HG03095 (cell line): Measurements from ENCODE around the gene WDR18.

ENCODE experiments used
- ATAC-seq: cut with Tn5 transposase; IDR thresholded peaks from one replicate; pipeline ENCODE4 v1.9.1; 2021; ENCODE audit warnings: moderate library complexity; ENCODE audit not compliant: unreplicated experiment

The WDR18 gene

DNA sequence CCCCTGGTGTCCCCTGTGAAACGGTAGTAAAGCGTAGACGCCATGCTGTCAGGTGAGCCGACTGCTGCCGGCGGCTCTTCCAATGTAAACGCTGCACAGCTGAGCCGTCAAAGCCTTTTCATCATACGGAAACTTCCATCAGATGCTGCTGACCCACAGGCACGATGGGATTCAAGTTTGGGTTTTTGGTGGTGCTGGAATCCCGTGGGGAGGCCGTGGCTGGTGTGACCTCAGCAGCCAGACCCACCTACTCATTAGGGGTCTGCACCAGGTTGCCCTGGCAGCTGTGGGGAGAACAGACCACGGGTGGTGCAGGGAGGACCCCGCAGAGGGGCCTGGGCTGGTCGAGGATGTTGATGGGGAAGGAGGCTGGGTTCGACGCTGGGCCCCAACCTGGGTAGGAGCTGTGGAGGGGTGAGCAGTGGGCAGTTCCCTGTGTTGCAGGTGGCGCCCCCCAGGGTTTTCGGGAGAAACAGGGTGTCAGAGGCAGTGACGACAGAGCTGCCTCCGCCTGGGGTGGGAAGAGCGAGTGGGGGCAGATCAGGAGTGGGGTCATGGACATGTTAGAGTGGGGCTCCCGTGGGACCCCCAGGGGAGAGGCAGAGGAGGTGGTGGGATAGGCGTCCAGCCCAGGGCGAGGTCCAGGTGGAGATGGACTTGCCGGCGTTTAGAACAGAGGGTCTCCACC is 22.7 kb downstream of the WDR18 start:
- ATAC-seq, result no peak

DNA sequence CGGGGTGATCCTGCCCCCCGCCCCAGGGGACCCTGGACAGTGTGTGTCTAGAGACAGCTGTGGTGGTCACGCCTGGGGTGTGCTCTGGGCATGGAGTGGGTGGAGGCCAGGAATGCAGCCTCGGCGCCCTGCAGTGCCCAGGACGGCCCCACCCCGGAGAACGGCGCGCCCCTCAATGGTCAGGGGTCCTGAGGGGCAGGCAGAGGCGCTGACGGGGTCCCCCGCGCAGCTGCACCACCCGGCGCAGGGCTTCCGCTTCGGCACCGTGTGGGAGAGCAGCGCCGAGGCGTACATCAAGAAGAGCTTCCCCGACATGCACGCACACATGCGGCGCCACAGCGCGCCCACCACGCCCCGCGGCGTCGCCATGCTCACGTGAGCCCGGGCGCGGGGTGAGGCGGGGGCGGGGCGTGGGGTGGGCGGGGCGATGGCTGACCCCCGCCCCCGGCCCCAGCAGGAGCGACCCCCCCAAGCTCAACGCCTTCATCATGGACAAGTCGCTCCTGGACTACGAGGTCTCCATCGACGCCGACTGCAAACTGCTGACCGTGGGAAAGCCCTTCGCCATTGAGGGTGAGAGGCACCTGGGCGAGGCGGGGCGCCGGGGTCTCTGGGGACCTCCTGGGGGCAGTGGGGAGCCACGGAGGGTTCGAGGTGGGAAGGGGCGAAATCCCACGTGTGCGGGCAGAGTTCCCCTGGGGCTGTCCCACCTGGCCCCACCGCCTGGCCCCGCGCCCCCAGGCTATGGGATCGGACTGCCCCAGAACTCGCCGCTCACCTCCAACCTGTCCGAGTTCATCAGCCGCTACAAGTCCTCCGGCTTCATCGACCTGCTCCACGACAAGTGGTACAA is 23.5 kb downstream of the WDR18 start:
- no peak for ATAC-seq

DNA sequence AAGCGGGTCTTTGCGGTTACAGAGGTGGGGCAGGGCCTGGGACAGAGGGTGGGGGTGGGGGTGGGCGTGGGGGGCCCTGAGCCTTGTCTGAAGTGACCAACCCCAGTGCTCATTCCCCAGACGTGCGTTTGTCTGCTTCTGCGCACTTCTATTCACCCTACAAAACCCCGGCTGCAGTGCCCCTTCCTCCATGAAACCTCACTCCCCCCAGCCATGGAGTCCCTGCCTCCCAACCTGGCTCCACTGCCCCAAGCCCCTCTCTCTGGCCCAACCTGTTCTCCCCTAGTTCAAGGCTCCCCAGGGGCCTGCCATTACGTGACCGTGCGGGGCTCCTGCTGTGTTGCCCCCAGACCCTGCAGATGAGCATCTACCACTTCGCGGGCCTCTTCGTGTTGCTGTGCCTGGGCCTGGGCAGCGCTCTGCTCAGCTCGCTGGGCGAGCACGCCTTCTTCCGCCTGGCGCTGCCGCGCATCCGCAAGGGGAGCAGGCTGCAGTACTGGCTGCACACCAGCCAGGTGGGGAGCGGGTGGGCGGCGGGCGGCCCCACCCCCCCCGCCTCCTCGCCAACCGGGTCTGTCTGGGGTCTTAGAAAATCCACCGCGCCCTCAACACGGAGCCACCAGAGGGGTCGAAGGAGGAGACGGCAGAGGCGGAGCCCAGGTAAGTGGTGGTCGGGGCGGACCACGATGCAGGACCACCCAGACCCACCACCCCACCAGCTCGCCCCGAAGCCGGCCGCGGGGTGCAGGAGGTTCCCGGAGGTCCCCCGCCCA is 24.3 kb downstream of the WDR18 start:
- ATAC-seq, result no peak

DNA sequence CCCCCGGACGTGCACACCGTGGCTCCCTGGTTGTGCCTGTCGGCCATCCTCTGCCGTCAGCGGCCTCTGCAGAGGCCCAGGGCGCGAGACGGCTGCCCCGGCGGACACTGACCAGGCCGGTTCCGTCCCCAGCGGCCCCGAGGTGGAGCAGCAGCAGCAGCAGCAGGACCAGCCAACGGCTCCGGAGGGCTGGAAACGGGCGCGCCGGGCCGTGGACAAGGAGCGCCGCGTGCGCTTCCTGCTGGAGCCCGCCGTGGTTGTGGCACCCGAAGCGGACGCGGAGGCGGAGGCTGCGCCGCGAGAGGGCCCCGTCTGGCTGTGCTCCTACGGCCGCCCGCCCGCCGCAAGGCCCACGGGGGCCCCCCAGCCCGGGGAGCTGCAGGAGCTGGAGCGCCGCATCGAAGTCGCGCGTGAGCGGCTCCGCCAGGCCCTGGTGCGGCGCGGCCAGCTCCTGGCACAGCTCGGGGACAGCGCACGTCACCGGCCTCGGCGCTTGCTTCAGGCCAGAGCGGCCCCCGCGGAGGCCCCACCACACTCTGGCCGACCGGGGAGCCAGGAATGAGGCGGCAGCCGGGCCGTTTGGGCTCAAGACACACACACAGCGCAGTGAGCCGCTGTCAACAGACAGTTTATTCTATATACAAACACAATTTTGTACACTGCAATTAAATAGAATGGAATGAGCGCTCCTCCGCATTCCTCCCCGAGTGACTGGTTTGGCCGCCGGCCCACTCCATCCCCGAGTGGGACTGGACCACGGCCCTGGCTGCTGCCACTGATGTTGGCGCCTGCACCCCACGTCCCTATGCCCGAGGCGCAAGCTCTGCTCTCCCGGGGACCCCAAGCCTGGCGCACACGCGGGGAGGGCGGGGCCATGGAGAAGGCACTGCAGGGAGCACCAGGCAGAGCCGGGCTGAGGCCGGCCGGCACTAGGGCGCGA is 25.2 kb downstream of the WDR18 start:
- ATAC-seq, result no peak

DNA sequence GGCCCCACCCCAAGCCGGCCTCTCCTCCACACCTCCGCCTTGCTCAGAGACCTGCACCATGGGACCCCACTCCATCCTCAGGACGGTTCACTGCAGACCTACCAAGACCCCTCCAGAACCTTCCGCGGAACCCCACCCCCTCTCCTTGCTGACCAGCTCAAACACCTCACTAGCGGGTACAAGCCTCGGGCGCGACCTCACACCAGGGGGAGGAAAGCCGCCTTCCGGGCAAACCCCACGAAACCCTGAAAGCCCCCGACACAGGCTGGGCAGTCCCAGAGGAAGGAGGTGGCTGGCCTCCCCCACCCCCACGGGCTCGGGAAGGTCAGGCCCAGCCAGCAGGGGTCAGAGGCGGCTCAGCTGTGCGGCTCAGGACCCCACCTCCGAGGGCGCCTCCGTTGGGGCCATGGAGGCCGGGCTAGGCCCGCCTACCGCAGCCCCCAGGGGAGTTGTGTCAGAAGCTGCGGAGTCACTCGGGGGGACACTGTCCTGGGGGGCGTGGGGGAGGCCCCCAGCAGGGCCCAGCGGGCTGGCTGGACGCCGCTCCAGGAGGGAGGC is 25.9 kb downstream of the WDR18 start:
- no peak for ATAC-seq

DNA sequence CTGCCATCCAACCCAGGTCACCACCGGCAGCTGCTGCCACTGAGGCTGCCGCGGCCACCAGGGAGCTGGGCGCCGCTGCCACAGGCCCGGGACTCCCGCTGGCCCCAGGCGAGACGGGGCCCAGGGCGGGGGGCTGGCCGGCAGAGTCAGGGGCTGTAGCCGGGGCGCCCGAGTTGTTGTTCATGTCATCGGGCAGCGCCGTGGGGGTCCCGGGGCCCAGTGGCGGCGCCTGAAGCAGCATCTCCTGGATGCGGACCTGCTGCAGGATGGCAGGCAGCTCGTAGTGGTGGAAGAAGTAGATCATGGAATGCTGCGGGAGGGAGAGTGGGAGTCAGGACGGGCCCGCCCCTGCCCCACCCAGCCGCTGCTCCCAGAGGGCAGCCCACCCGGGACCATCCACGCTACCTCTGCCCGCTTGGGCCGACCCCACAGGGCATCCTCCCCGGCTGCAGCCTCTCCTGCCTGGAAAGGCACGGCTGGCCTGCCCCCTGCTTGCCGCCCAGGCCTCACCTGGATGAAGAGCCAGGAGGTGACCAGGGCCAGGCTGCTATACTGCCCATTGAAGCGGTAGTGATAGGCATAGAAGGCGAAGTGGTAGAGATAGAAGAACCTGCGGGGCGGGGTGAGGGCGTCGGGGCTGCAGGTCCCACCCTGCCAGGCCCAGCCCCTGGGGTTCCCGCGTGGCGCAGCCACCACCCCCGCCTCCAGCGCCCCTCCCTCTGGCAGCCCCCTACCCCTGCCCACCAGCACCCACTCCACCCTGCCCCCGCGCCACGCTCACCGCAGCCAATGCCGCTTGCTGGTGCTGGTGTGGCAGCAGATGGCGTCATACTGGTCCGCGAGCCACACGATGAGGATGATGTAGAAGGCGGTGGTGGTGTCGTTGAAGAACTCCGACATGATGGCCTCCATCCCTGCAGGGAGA is 26.7 kb downstream of the WDR18 start:
- ATAC-seq, result no peak

DNA sequence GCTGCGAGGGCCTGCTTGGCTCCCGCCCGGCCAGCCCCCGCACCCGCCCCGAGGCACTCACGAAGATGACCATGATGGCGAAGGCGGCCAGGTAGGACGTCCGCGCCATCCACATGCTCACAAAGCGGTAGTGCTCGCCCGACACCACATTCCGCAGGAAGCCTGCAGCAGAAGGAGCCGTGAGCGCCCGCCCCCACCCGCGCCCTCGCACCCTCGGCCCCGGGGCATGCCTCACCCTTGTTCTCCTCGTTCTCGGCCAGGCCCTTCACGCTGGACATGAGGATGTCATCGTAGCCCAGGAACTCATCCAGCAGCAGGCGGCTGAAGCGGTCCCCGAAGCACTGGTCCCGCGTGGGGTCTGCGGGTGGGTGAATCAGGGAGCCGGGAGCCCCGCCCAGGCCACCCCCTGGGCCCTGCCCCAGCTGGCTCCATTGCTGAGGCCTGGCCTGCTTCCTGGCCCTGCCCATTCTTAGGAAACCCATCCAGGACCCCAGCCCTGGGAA is 27.7 kb downstream of the WDR18 start:
- no peak for ATAC-seq

DNA sequence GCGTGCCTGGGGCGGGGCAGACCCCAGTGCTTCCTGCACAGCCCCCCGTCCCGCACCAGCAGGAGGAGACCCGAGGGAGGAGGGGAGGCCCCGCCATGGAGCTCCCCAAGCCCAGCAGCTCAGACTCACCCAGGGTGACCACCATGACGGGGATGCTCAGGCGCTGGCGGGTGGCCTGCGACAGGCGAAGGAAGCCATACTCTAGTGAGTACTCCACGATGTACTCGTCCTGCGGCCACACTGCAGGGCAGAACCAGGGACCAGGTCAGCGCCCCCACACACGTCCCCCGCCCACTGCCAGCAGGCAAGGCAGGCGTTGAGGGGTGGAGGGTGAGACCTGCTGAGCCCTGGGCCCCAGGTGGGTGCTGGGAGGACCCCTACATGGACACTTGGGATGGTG is 28.2 kb downstream of the WDR18 start:
- no peak for ATAC-seq

DNA sequence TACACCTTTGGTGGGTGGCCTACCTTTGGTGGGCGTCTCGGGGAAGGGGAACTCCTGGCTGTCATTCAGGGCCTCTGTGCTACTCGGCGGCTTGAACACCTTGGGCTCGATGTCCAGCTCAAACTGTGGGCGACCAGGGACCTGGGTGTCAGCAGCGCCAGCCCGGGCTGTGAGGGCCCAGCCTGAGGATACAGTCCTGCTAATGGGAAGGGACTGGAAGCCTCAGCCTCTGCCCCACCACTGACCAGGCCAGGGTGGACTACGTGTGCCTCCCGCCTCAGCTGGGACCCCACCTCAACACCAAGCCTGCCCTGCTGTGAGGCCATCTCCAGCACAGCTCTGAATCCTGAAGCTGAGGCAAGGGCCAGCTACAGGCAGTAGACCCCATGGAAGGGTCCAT is 29.1 kb downstream of the WDR18 start:
- no peak for ATAC-seq

DNA sequence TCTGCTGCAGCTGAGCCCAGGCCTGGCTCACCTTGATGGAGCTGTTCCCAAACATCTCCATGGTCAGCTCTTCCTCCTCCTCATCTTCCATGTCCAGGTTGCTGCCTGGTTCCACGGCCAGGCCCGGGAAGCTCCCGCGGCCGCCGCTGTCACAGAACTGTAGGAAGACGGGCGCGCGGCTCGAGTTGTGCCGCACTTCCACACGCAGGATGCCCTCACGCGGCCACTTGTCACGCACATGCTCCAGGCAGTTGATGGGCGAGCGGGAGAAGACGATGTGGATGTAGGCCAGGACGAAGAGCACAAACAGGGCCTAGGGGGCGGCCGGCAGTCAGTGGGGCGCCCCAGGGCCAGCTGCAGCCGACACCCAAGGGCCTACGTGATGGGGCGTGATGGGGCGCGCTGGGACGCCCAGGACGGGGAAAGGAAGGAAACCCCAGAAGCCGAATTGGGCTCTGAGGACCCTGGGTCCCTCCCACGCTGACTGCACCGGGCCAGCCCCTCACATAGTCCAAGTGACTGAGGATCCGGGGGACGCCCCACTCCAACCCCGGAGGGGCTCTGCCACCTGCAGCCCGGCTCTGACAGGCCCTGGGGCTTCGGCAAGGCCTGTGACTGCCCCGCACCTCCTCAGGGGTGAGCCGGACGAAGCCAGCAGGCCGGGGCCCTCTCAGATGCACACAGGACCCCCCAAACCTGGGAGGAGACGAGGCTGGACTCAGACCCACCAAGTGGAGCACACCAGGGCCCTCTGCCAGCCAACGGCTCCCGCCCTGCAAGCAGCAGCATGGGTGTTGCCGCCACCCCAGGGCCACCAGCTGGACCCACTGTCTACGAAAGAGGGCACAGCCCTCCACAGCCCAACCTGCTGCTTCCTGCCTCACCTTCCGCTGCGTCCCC is 30.3 kb downstream of the WDR18 start:
- ATAC-seq, result no peak

DNA sequence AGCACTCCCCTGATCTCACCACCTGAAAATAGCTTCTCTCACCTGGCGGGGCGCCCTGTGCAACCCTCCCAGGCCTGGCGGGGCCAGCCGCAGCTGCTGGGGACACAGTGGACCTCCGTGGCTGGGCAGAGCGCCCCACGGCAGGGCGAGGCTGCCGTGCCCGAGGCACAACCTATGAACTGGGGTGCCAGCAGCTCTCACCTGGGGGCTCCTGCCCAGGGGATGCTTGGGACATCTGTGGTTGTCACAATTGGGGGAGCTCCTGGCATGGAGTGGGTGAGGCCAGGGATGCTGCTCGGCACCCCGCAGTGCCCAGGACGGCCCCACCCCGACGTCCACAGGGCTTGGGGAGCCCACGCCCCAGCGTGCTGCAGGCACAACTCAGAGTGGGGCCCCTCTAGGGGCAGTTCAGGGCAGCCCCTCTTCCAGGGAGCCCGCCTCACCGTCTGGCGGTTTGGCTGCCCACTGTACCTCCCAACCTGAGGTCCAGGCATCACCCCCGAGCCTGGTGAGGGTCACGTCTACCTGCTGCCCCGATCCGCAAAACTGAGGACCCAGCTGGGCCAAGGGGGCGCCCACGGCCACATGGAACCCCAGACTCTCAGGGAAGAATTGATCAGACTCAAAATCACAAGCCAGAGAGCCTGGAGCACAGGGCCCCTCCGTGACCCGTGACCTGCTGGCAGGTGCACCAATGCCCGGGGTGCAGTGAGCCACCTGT is 31.1 kb downstream of the WDR18 start:
- ATAC-seq, result no peak

DNA sequence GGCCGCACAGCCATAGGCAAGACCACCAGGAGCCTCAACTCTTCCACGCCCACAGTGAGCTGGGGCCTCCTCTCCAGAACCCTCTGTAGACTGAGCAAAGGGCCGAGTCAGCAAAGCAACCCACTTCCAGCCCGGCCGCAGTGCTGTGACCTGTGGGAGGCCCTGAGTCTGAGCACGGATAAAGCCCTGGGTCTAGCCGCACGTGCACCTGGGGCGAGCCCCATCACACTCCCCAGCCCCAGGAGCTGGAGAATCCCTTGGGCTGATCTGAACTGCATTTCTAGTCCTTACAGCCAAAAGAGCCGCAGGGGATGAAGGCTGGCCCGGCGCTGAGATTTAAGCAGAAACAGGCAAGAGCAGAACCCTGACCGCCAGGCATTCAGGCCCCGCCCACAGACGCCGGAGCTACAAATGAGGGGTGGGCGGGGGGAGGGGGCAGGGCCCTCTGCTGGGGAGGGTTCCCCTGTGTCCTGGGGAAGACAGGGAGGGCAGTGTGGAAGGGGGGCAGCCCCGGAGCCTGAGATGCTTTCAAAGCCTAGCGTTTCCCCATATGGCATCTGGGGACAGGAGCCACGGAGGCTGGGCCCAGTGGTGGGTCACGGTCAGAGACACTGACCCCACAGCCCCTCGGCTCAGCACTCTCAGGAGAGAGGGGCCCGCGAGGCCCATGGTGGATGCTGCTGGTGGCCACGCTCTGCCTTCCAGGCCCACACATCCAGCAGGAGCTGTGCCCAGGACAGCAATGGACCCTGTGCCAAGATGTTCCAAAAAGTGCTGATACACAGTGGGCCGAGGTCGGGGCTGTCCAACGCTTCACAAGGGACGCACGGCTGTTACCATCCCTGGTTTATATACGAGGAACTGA is 31.9 kb downstream of the WDR18 start:
- no peak for ATAC-seq

DNA sequence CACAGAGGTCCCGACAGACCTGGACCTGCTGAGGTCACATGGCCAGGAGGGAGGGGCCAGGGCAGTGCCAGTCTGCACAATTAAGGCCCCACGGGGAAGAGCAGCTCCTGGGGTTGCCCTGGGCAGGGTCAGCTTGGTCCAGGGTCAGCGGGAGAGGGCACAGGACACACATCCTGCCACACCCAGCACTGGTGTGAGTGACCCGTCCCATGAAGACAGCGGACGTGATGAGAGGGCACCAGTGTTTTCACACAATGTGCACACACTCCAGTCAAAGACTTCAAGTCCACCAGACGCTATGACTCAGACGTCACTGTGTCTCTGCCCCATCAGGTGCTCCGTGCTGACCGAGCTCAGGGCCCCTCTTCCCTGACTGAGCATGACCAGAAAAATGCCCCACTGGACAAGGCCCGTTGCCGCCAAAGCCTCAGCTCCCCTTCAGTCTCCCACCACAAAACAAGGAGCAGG is 32.5 kb downstream of the WDR18 start:
- no peak for ATAC-seq

DNA sequence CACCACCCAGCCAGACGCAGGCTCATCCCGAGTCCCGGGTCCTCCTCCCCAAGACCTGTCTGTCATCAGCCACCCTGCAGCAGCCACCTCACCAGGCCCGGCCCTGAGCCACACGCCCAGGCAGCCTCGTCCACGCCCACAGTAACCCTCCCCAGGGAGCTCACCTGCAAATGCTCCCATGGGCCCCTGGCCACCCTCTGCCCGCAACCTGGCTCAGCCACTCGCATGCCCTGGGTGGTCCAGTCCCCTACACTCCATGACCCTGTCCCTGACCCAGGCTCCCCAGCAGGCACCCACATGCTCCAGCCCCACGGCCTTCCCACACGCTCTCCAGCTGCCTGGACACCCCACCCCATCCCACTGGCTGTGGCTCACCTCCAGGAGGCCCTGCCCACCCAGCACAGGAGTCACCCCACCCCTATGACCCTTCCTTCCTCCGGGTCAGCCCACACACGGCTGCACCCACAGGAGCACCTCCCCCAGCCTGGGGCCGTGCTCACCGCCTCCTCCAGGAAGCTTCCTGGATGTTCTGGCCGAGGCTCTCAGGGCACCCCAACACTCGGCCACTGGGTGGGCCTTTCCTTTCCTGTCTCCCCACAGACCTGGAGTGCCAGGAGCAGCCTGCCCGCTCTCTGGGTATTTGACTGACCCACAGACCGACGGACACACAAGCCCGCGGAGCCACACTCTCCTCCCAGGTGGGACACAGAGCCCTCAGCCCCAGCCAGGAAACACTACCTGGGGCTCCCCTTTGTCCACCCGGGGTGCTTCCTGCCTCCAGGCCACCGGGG is 33.2 kb downstream of the WDR18 start:
- no peak for ATAC-seq

DNA sequence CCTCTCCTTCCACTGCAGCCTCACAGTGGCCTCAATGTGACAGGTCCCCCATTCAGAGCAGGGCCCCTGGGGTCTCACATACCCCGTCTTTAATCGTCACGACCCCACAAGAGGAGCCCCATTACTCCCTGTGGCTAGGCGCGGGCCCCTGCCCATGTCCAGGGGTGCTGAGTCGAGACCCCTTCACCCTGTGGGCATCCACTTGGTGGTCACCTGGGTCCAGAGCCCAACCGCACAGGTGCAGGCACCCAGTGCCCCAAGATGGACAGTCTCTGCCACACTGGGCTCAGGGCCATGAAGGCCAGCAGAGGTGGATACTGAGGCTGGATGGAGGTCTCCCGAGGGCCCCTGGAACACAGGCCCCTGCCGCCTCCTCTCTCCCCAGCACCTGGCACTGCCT is 33.8 kb downstream of the WDR18 start:
- no peak for ATAC-seq

DNA sequence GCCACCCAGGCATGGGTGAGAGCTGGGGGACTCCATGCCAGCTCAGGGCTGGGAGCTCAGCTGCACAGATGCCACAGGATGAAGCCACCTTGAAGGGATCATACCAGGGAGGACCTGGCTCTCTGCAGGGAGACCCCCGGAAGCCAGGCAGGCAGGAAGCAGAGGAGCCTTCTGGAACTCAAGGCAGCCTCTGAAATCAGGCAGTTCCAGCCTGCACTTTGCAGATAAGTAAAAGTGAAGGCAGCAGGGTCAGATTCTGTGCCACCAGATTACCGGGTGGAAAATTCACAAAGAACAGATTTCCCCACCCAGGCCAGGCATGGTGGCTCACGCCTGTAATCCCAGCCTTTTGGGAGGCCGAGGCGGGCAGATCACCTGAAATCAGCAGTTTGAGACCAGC is 34.2 kb downstream of the WDR18 start:
- ATAC-seq, result no peak
